ENCODE results near the gene PLXNB3.

GRCh38 chrX:153772316-153773217 lies 8.5 kb downstream of the PLXNB3 start:
- TF ChIP-seq CTCF (IDR thresholded peaks at IDR 0.05) = no peak
- no peak for TF ChIP-seq POLR2A (IDR thresholded peaks at IDR 0.05)
